Fibroblast of lung (primary cell): Measurements from ENCODE around the gene ARFIP1. TPM values are rescaled to one million over a fixed set of nuclear protein-coding genes. Genes with fewer than 3 reads are reported as not detected.

ENCODE experiments used
- DNase-seq, 2 donors: peaks; one replicate each; pipeline versions ENCODE4 v3.0.0 to v3.0.0-alpha.2; 2010; ENCODE audit warnings: low read depth in 2 of 2
- H2AFZ ChIP-seq: 2 replicates; pipeline ENCODE4 v1.5.1; 2012; ENCODE audit warnings: low read length, control low read depth, inconsistent platforms
- H3K27ac ChIP-seq: 2 replicates; pipeline ENCODE4 v1.5.1; 2011; ENCODE audit warnings: low read length, control low read depth; ENCODE audit not compliant: insufficient read depth
- H3K27me3 ChIP-seq: 2 replicates; pipeline ENCODE4 v1.5.1; 2011; ENCODE audit warnings: mild to moderate bottlenecking, low read length; ENCODE audit not compliant: control insufficient read depth, insufficient read depth
- H3K36me3 ChIP-seq: 2 replicates; pipeline ENCODE4 v1.5.1; 2011; ENCODE audit warnings: low read length; ENCODE audit not compliant: control insufficient read depth, insufficient read depth
- H3K4me1 ChIP-seq: 2 replicates; pipeline ENCODE4 v1.5.1; 2011; ENCODE audit warnings: low read length; ENCODE audit not compliant: control insufficient read depth, insufficient read depth; ENCODE audit errors: extremely low read depth
- H3K4me2 ChIP-seq: 2 replicates; pipeline ENCODE4 v1.5.1; 2011; ENCODE audit warnings: low read length, control low read depth; ENCODE audit not compliant: insufficient read depth; ENCODE audit errors: extremely low read depth
- H3K4me3 ChIP-seq, 4 experiments: fragments of 200-600 bp in 1 of 4; sonication (generic) in 1 of 4; replicated peaks in 1 of 4; 2 replicates each; pipeline ENCODE4 v1.5.1; 2011 to 2016; ENCODE audit warnings: low read length in 4 of 4, low read depth in 3 of 4, mild to moderate bottlenecking in 3 of 4, control low read depth in 2 of 4, inconsistent platforms in 1 of 4, mixed read lengths in 1 of 4; ENCODE audit not compliant: insufficient read depth in 1 of 4; ENCODE audit errors: control extremely low read depth in 1 of 4
- H3K79me2 ChIP-seq: 2 replicates; pipeline ENCODE4 v1.5.1; 2012; ENCODE audit warnings: mild to moderate bottlenecking, low read length, inconsistent platforms; ENCODE audit not compliant: control insufficient read depth, insufficient read depth
- H3K9ac ChIP-seq: 2 replicates; pipeline ENCODE4 v1.5.1; 2011; ENCODE audit warnings: mild to moderate bottlenecking, low read length, control low read depth; ENCODE audit not compliant: insufficient read depth
- H3K9me3 ChIP-seq: 2 replicates; pipeline ENCODE4 v1.5.1; 2012; ENCODE audit warnings: low read depth, low read length; ENCODE audit not compliant: control insufficient read depth, insufficient read depth
- H4K20me1 ChIP-seq: 2 replicates; pipeline ENCODE4 v1.5.1; 2011; ENCODE audit warnings: low read length; ENCODE audit not compliant: control insufficient read depth, insufficient read depth; ENCODE audit errors: extremely low read depth
- CTCF ChIP-seq, 2 donors: IDR thresholded peaks in 1 of 2; conservative IDR thresholded peaks in 1 of 2; 1 replicate in 1 of 2; 2 replicates in 1 of 2; pipeline ENCODE4 v1.5.1; 2011 to 2012; ENCODE audit warnings: low read length in 2 of 2, control low read depth in 1 of 2, inconsistent platforms in 1 of 2, low read depth in 1 of 2, mild to moderate bottlenecking in 1 of 2
- EZH2 ChIP-seq: IDR thresholded peaks from 2 replicates; pipeline ENCODE4 v1.5.1; 2012; ENCODE audit warnings: low read length, control low read depth, mild to moderate bottlenecking; ENCODE audit errors: missing control alignments
- polyA plus RNA-seq, 2 donors: library from polyadenylated mRNA; depleted of rRNA in 1 of 2; stranded (reverse) in 1 of 2; unstranded in 1 of 2; fragments of >200 nt; gene quantifications; 2 replicates each; pipeline ENCODE4 v1.2.1, GENCODE V29; 2011 to 2012; ENCODE audit warnings: missing spikeins in 1 of 2
- total RNA-seq: library from RNA; depleted of rRNA; stranded (reverse); fragments of >200 nt; gene quantifications from 2 replicates; pipeline ENCODE4 v1.2.1, GENCODE V29; 2014

Gene ARFIP1
- total and polyA plus RNA-seq, 2 donors (not counting 1 experiment from before 2014, with no cell fraction given), result 35.6 to 40.8 TPM

GRCh38 chr4:152943672-152944071 lies 163.9 kb downstream of the ARFIP1 start:
- H3K4me3 ChIP-seq, result no peak overlapping the region
- H3K27me3 ChIP-seq, result peaks cover 6% of the 10 kb centered on the region
- H3K4me2 ChIP-seq, result no peak overlapping the region
- H3K9me3 ChIP-seq, result no peaks in the 10 kb centered on the region
- no peak overlapping the region for H3K9ac ChIP-seq
- no peak overlapping the region for H3K27ac ChIP-seq
- no peaks in the 10 kb centered on the region for H3K79me2 ChIP-seq
- no peak overlapping the region for H2AFZ ChIP-seq
- no peaks in the 10 kb centered on the region for H4K20me1 ChIP-seq
- TF ChIP-seq CTCF (conservative IDR thresholded peaks at IDR 0.05 in 1 of 2, IDR thresholded peaks at IDR 0.05 in 1 of 2; ENCODE audit: low read depth in 1 of 2, low read length in 2 of 2), result no peak
- TF ChIP-seq EZH2, result no peak
- DNase-seq, result peak in 1 of 2 donors; percentile 49
- H3K4me1 ChIP-seq, result peaks cover 3% of the 10 kb centered on the region
- no peaks in the 10 kb centered on the region for H3K36me3 ChIP-seq

- H3K36me3 ChIP-seq, result no peaks in the 10 kb centered on the region
- TF ChIP-seq EZH2 (no peak), CTCF (conservative IDR thresholded peaks at IDR 0.05 in 1 of 2, IDR thresholded peaks at IDR 0.05 in 1 of 2; ENCODE audit: low read depth in 1 of 2, low read length in 2 of 2) (no peak)
- H3K4me1 ChIP-seq, result peaks cover 3% of the 10 kb centered on the region
- H3K9ac ChIP-seq, result no peak overlapping the region
- H3K27ac ChIP-seq, result no peak overlapping the region
- no peak for DNase-seq
- no peak overlapping the region for H3K4me3 ChIP-seq
- no peaks in the 10 kb centered on the region for H4K20me1 ChIP-seq
- peaks cover 4% of the 10 kb centered on the region for H3K27me3 ChIP-seq
- no peak overlapping the region for H2AFZ ChIP-seq
- H3K4me2 ChIP-seq, result no peak overlapping the region
- no peaks in the 10 kb centered on the region for H3K9me3 ChIP-seq
- H3K79me2 ChIP-seq, result no peaks in the 10 kb centered on the region
Measured at GRCh38 chr4:152944666-152945320, 165.0 kb downstream of the ARFIP1 start.

- Histone ChIP-seq H3K4me3 (no peak overlapping the region), H3K27me3 (peaks cover 3% of the 10 kb centered on the region), H4K20me1 (no peaks in the 10 kb centered on the region), H2AFZ (no peak overlapping the region), H3K36me3 (no peaks in the 10 kb centered on the region), H3K4me2 (no peak overlapping the region), H3K4me1 (peaks cover 3% of the 10 kb centered on the region), H3K27ac (no peak overlapping the region), H3K9ac (no peak overlapping the region), H3K79me2 (no peaks in the 10 kb centered on the region), H3K9me3 (no peaks in the 10 kb centered on the region)
- TF ChIP-seq CTCF (conservative IDR thresholded peaks at IDR 0.05 in 1 of 2, IDR thresholded peaks at IDR 0.05 in 1 of 2; ENCODE audit: low read depth in 1 of 2, low read length in 2 of 2) (no peak), EZH2 (no peak)
- no peak for DNase-seq
Measured at GRCh38 chr4:152945639-152946038, 165.9 kb downstream of the ARFIP1 start.
